BE2C (cell line): ENCODE results near the gene DPP10.

Experiments
- DNase-seq: peaks from one replicate; pipeline ENCODE4 v3.0.0-alpha.2; 2020
- H3K27me3 ChIP-seq: fragments of 250-450 bp; sonication (Bioruptor Pico); 2 replicates; pipeline ENCODE4 v1.5.1; 2020; ENCODE audit warnings: mild to moderate bottlenecking
- H3K36me3 ChIP-seq: fragments of 250-450 bp; sonication (Bioruptor Pico); 2 replicates; pipeline ENCODE4 v1.5.1; 2020; ENCODE audit warnings: mild to moderate bottlenecking
- H3K4me1 ChIP-seq: fragments of 250-450 bp; sonication (Bioruptor Pico); 2 replicates; pipeline ENCODE4 v1.5.1; 2020
- H3K4me3 ChIP-seq: 2 replicates; pipeline ENCODE4 v1.5.1; 2011; ENCODE audit warnings: low read depth, low read length
- H3K9me3 ChIP-seq: fragments of 250-450 bp; sonication (Bioruptor Pico); 2 replicates; pipeline ENCODE4 v1.5.1; 2020
- TF ChIP-seq, protein P1 (sequence below): IDR thresholded peaks from 2 replicates; pipeline ENCODE4 v1.5.1; 2012; ENCODE audit warnings: mild to moderate bottlenecking, low read depth, low read length

The DPP10 gene

DNA sequence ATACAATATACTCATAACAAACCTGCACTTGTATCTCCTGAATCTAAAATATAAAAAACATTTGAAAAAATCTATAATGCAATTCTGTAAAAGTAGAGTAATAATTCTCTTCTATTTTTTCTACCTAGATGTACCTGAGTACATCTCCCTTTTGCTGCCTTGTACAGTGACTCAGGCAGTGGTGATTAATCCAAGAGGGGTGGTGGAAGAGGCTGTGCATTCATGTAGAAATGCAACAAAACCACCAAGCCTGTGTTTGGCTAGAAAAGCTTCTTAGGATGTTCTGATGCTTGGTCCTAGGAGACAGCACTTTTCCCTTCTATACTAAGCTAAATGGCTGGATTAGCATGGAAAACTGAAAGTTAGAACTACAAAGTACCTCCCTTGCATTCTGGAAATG lies 245.8 kb downstream of the DPP10 start:
- no peaks in the 10 kb centered on the region for H3K4me1 ChIP-seq
- no peaks in the 10 kb centered on the region for H3K9me3 ChIP-seq
- H3K36me3 ChIP-seq: no peaks in the 10 kb centered on the region
- no peak overlapping the region for H3K4me3 ChIP-seq
- no peaks in the 10 kb centered on the region for H3K27me3 ChIP-seq
- DNase-seq: no peak
- TF ChIP-seq, protein P1, sequence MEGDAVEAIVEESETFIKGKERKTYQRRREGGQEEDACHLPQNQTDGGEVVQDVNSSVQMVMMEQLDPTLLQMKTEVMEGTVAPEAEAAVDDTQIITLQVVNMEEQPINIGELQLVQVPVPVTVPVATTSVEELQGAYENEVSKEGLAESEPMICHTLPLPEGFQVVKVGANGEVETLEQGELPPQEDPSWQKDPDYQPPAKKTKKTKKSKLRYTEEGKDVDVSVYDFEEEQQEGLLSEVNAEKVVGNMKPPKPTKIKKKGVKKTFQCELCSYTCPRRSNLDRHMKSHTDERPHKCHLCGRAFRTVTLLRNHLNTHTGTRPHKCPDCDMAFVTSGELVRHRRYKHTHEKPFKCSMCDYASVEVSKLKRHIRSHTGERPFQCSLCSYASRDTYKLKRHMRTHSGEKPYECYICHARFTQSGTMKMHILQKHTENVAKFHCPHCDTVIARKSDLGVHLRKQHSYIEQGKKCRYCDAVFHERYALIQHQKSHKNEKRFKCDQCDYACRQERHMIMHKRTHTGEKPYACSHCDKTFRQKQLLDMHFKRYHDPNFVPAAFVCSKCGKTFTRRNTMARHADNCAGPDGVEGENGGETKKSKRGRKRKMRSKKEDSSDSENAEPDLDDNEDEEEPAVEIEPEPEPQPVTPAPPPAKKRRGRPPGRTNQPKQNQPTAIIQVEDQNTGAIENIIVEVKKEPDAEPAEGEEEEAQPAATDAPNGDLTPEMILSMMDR: no peak

DNA sequence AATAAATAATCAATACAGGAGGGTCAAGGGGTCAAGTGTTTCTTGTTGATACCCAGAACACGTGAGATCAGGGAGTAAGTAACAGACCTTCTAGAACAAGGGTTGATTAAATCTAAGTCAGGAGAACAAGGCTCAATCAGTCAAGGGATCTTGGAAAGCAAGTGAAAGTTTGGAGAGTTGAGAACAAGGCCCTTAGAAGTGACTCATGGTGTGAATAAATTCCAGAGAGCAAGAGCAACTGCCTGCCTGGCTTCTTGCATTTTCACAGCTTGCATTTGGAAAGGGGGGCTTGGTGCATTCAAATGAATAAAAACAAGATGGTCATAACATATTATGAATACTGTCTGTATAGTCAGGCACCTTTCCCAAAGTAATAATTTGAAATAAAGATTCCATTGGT lies 256.1 kb downstream of the DPP10 start:
- no peak for DNase-seq
- H3K4me1 ChIP-seq: no peaks in the 10 kb centered on the region
- no peaks in the 10 kb centered on the region for H3K36me3 ChIP-seq
- no peak overlapping the region for H3K4me3 ChIP-seq
- H3K27me3 ChIP-seq: no peaks in the 10 kb centered on the region
- no peaks in the 10 kb centered on the region for H3K9me3 ChIP-seq
- TF ChIP-seq, protein P1: no peak

DNA sequence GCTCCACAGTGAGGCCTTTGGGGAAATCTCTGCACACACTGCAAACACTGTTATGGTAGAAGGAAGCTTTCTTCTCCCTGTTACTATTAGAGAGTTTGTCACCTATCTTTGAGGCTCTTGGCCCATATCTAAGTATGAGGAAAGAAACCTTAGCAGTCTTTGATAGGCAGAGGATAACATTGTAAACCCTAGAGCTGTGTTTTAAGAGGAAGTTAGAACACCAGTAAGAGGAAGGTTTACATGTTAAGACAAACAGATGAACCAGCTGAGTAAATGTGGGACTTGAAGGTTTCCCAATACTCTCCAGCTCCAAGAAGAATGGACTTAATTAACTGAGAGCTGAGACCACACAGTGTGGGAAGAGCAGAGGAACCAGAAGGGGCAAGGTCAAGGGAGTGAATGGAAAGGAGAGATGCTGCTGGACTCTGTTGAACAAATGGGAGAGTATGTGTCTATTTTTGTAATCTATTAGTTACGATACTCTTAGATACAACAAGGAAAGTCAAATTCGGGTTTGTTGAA lies 257.0 kb downstream of the DPP10 start:
- Histone ChIP-seq H3K27me3 (no peaks in the 10 kb centered on the region), H3K36me3 (no peaks in the 10 kb centered on the region), H3K9me3 (no peaks in the 10 kb centered on the region), H3K4me3 (no peak overlapping the region), H3K4me1 (no peaks in the 10 kb centered on the region)
- DNase-seq: no peak
- TF ChIP-seq, protein P1: no peak

DNA sequence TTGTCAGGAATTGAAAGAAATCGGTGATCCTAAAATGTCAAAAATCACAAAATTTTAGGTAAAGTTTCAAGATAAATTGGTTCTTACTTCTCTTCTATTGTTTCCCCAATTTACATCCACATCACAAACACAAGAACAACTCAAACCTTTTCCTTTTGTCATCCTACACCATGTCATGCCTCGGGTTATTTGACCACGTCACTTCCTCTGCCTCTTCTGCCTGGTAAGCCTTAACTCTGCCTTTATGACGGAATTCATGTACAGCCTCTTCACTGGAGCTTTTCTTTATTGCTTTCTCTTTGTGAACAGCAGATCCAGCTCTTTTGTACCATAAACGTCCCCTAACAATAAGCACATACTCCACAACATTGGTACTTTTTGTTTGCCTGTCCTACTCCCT lies 258.0 kb downstream of the DPP10 start:
- no peak overlapping the region for H3K4me3 ChIP-seq
- TF ChIP-seq, protein P1: no peak
- no peaks in the 10 kb centered on the region for H3K9me3 ChIP-seq
- H3K36me3 ChIP-seq: no peaks in the 10 kb centered on the region
- no peaks in the 10 kb centered on the region for H3K4me1 ChIP-seq
- H3K27me3 ChIP-seq: no peaks in the 10 kb centered on the region
- no peak for DNase-seq

DNA sequence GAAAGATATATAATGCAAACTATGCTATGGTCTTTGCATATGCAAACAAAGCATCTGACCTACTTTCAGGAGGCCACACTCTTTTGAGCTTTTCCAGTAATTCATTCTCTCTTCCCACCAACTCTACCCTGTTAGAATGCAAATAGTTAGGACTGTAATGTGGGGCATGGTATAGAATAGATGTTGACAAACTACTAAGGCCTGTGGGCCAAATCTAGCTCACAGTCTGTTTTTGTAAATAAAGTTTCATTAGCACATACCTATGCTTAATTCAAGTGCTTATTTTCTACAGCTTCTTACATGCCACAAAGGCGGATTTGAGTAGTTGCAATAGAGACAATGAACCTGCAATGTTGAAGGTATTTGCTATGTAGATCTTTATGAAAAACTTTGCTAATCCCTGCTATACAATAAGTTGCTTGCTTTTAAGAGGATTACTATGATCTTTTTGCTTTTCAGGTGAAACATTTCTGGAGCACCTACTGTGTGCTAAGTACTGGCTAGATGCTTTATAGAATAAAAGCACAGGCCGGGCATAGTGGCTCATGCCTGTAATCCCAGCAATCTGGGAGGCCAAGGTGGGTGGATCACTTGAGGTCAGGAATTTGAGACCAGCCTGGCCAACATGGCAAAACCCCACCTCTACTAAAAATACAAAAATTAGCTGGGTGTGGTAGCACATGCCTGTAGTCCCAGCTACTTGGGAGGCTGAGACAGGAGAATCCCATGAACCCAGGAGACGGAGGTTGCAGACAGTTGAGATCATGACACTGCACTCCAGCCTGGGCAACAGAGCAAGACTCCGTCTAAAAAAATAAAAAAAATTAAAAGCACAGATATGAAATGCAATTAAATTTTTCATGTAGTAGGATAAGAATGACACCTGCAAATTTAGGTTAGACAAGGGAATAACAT lies 267.8 kb downstream of the DPP10 start:
- no peaks in the 10 kb centered on the region for H3K27me3 ChIP-seq
- TF ChIP-seq, protein P1: no peak
- no peak overlapping the region for H3K4me3 ChIP-seq
- H3K9me3 ChIP-seq: no peaks in the 10 kb centered on the region
- no peak for DNase-seq
- no peaks in the 10 kb centered on the region for H3K4me1 ChIP-seq
- H3K36me3 ChIP-seq: no peaks in the 10 kb centered on the region

DNA sequence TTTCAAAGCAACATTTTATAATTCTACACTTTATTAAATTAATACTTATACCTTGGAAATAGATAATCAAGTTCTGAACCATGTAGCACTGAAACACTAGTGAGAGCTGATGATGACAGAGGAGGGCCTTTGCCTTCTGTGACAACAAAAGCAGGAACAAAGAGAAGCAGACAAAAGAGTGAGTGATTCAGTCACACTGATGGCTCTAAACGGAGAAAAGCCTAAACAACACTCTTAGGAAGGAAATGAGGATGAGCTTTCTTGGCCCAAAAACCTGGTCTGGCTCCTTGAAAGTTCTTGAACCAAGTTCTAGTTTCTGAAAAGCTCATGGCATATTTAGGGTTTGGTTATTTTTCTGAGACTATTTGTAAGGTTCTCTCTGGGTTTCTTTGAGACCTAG lies 271.9 kb downstream of the DPP10 start:
- DNase-seq: no peak
- TF ChIP-seq, protein P1: no peak

More for the DNA sequence above, 271.9 kb downstream of the DPP10 start:
- Histone ChIP-seq H3K9me3 (no peaks in the 10 kb centered on the region), H3K4me1 (no peaks in the 10 kb centered on the region), H3K27me3 (no peaks in the 10 kb centered on the region), H3K4me3 (no peak overlapping the region), H3K36me3 (no peaks in the 10 kb centered on the region)
